NB4 (cell line): ENCODE measurements around the gene EFNB3.

Experiments used
- DNase-seq: peaks from one replicate; pipeline ENCODE4 v3.0.0; 2010; ENCODE audit warnings: low read depth
- H3K4me3 ChIP-seq: one replicate; pipeline ENCODE4 v1.5.1; 2011; ENCODE audit warnings: mild to moderate bottlenecking, low read depth, low read length, moderate library complexity
- CTCF ChIP-seq: IDR thresholded peaks from one replicate; pipeline ENCODE4 v1.5.1; 2012; ENCODE audit warnings: low read depth, low read length
- MAX ChIP-seq: IDR thresholded peaks from 2 replicates; pipeline ENCODE4 v1.6.1; 2011; ENCODE audit warnings: low read depth, low read length
- MYC ChIP-seq: IDR thresholded peaks from 2 replicates; pipeline ENCODE4 v1.6.1; 2011; ENCODE audit warnings: low read depth, low read length
- POLR2A ChIP-seq: IDR thresholded peaks from 2 replicates; pipeline ENCODE4 v1.6.1; 2011; ENCODE audit warnings: mild to moderate bottlenecking; ENCODE audit not compliant: insufficient read length; ENCODE audit errors: extremely low read depth

EFNB3 gene

GRCh38 chr17:7686222-7687071 is 18.6 kb upstream of the EFNB3 start:
- DNase-seq = peak; percentile 84
- H3K4me3 ChIP-seq = peak overlapping the region; percentile 99
- TF ChIP-seq CTCF (no peak), POLR2A (peak; percentile 82), MYC (peak; percentile 34; the same call in 1 of the 2 replicates), MAX (peak; percentile 16; the same call in 1 of the 2 replicates)

- peak; percentile 91 for DNase-seq
- TF ChIP-seq CTCF (no peak), POLR2A (peak; percentile 93), MAX (peak; percentile 95), MYC (peak; percentile 99)
- H3K4me3 ChIP-seq = peak within 1 kb of the TSS; percentile 99
Observed at GRCh38 chr17:7687072-7687907, 17.7 kb upstream of the EFNB3 start, which contains the start of gene TP53. TSS of gene TP53 (minus strand) at chr17:7687490. CDS start at chr17:7676594, 10,896 bp downstream.

GRCh38 chr17:7687908-7688807 is 16.8 kb upstream of the EFNB3 start, which contains the start of gene WRAP53:
TSS of gene WRAP53 (plus strand) at chr17:7688477. CDS start at chr17:7688649, 172 bp downstream.
- TF ChIP-seq CTCF (peak; percentile 65), MYC (peak; percentile 81), POLR2A (peak; percentile 42), MAX (0 out of 2 replicates have a peak, but pooled peaks have one; percentile 64)
- DNase-seq = peak; percentile 93
- peak within 1 kb of the TSS; percentile 99 for H3K4me3 ChIP-seq

- no peak for DNase-seq
- TF ChIP-seq CTCF (no peak), MYC (no peak), POLR2A (no peak), MAX (no peak)
- H3K4me3 ChIP-seq = peak overlapping the region; percentile 94
Observed at GRCh38 chr17:7688808-7689316, 16.1 kb upstream of the EFNB3 start.

- no peak for DNase-seq
Observed at GRCh38 chr17:7695586-7695985, 9.4 kb upstream of the EFNB3 start.

More at GRCh38 chr17:7695586-7695985, 9.4 kb upstream of the EFNB3 start:
- no peak overlapping the region for H3K4me3 ChIP-seq
- no peak for TF ChIP-seq POLR2A
